PFSK-1 (cell line): ENCODE data around the gene CUBN.

ENCODE experiments used
- FOXP2 ChIP-seq: optimal IDR thresholded peaks from 2 replicates; pipeline ENCODE3; 2011; ENCODE audit warnings: borderline replicate concordance, control low read depth, inconsistent platforms; ENCODE audit not compliant: insufficient read depth; ENCODE audit errors: extremely low read length, extremely low read depth
- POLR2AphosphoS5 ChIP-seq: IDR thresholded peaks from 2 replicates; pipeline ENCODE4 v1.6.1; 2012; ENCODE audit warnings: low read depth, mild to moderate bottlenecking, control low read depth, low read length, moderate library complexity
- REST ChIP-seq, 2 experiments: IDR thresholded peaks; 2 replicates each; pipeline versions ENCODE4 v1.6.1 to v1.8.0; 2011 to 2012; ENCODE audit warnings: low read depth in 2 of 2, low read length in 2 of 2, control low read depth in 1 of 2, inconsistent platforms in 1 of 2, mild to moderate bottlenecking in 1 of 2, moderate library complexity in 1 of 2; ENCODE audit not compliant: insufficient read depth in 1 of 2
- SIN3A ChIP-seq: IDR thresholded peaks from 2 replicates; pipeline ENCODE4 v1.6.1; 2012; ENCODE audit warnings: mild to moderate bottlenecking, low read length, moderate library complexity, borderline replicate concordance; ENCODE audit not compliant: insufficient read depth
- TAF1 ChIP-seq: IDR thresholded peaks from 2 replicates; pipeline ENCODE4 v1.6.1; 2012; ENCODE audit warnings: low read length, control low read depth, borderline replicate concordance; ENCODE audit not compliant: insufficient read depth

The CUBN gene

DNA sequence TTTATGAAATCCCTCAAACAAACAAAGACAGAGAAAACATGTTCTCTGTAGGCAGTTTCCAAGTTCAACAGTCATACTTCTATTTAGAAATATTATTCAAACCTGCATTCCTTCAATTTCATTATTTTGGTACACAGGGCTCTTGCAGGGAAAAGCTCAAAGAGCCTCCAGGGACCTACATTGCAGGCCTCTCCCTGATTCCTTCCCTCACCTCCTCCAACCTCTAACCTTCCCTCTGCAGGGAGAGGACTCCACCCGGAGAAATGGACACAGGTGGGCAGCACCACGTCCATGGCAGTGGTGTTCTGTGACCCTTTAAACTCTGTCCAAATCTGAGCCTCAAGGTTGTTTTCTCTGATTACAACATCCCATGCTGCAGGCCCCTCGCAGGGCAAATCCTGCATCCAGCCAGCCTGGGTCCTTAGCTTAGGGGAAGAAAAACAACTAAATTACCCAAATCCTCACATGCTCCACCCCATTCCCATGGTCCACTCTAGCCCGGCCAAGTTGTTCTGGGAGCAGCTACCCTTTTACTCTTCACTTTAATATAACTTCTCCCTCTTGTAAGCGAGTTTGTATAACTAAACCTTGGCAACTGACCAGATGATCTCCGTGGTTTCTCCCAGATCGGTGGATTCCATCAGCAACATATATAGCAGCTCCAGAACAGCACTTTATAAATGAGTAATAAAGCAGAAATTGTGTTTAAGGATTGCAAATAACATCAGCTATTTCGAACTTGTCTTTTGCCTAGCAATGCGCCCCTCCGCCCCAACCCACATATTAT, 129.8 kb downstream of the CUBN start:
- TF ChIP-seq POLR2AphosphoS5 (no peak), REST (IDR thresholded peaks at IDR 0.05; ENCODE audit: insufficient read depth in 1 of 2, low read depth in 2 of 2, low read length in 2 of 2) (no peak), SIN3A (no peak), TAF1 (no peak)

GRCh38 chr10:16996530-16996964, 133.1 kb downstream of the CUBN start:
- TF ChIP-seq REST (IDR thresholded peaks at IDR 0.05; ENCODE audit: insufficient read depth in 1 of 2, low read depth in 2 of 2, low read length in 2 of 2) (no peak), FOXP2 (no peak), TAF1 (no peak), SIN3A (no peak), POLR2AphosphoS5 (no peak)

DNA sequence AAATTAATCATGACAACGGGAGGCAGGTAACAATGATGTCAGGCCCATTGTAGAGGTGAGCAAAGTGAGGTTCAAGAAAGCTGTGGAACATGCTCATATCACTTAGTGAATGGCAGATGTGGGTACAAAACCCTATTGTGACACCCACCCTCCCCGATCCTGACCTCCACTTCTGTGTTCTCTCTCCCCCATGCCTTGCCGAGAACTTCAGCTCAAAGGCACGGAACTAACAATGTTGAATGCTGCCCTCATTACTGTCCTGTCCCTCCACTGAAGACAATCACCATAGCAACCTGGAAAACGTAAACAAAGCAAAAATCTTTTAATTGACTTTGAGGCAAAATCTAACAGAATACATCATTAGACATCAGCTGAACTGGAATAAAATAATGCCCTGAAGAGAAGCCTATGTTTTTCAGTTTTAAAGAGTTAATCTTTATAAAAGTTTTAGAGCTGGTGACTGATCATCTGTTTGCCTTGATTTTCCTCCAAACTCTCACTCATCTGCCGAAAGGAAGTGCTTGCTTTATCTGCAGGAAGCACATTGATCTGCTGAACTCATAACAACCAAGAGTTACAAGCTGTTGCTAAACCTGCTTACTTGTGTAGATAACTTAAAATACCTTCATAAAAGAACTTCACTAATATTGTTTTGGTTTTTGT, 133.6 kb downstream of the CUBN start:
- TF ChIP-seq POLR2AphosphoS5 (no peak), TAF1 (no peak), REST (IDR thresholded peaks at IDR 0.05; ENCODE audit: insufficient read depth in 1 of 2, low read depth in 2 of 2, low read length in 2 of 2) (no peak), FOXP2 (no peak), SIN3A (no peak)

DNA sequence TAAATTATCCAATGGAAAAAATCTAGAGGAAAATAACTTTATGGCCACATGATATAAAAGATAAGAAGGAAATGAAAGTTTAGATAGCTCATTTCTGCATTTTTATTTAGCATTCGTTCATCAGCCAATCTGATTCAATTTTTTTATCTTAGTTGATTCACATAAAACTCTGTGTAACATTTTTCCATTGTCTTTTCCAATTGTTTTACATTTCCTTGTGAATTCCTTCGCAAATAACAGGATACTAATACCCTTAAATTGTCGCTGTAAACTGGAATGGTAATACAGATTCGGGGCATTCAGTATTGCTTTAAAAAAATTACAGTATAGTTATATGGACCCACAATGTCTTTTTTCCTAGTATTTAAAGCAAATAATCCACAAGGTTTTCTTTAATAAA, 136.4 kb downstream of the CUBN start:
- no peak for TF ChIP-seq REST (IDR thresholded peaks at IDR 0.05; ENCODE audit: insufficient read depth in 1 of 2, low read depth in 2 of 2, low read length in 2 of 2)
- no peak for TF ChIP-seq SIN3A
- TF ChIP-seq POLR2AphosphoS5, result no peak
- TF ChIP-seq FOXP2, result no peak
